Astrocyte (in vitro differentiated cells and primary cell): Measurements from ENCODE around the gene CYB561D1. TPM values are rescaled to one million over a fixed set of nuclear protein-coding genes. Genes with fewer than 3 reads are reported as not detected.

Experiments
- DNase-seq: peaks from one replicate; pipeline ENCODE4 v3.0.0-alpha.2; 2010; ENCODE audit warnings: low read depth
- FAIRE-seq: peaks from 2 replicates; lab custom pipeline; 2011; peaks lifted over from hg19 to GRCh38; lab: Jason Lieb, UNC
- H2AFZ ChIP-seq: 2 replicates; pipeline ENCODE4 v1.6.0; 2012; ENCODE audit warnings: low read depth, low read length, inconsistent platforms
- H3K27ac ChIP-seq: 2 replicates; pipeline ENCODE4 v1.5.1; 2011; ENCODE audit warnings: low read depth, low read length, inconsistent platforms
- H3K27me3 ChIP-seq: 2 replicates; pipeline ENCODE4 v1.6.0; 2011; ENCODE audit warnings: low read length, inconsistent platforms; ENCODE audit not compliant: insufficient read depth
- H3K36me3 ChIP-seq: 2 replicates; pipeline ENCODE4 v1.5.1; 2011; ENCODE audit warnings: low read length, inconsistent platforms; ENCODE audit not compliant: insufficient read depth
- H3K4me1 ChIP-seq: 2 replicates; pipeline ENCODE4 v1.5.1; 2011; ENCODE audit warnings: low read length, inconsistent platforms; ENCODE audit not compliant: insufficient read depth
- H3K4me2 ChIP-seq: 2 replicates; pipeline ENCODE4 v1.6.0; 2012; ENCODE audit warnings: low read length, inconsistent platforms
- H3K4me3 ChIP-seq: 2 replicates; pipeline ENCODE4 v1.5.1; 2011; ENCODE audit warnings: low read depth, mild to moderate bottlenecking, low read length, inconsistent platforms; ENCODE audit not compliant: insufficient read depth
- H3K79me2 ChIP-seq: 2 replicates; pipeline ENCODE4 v1.6.0; 2012; ENCODE audit warnings: mild to moderate bottlenecking, low read length, inconsistent platforms; ENCODE audit not compliant: insufficient read depth
- H3K9ac ChIP-seq: 2 replicates; pipeline ENCODE4 v1.6.0; 2012; ENCODE audit warnings: mild to moderate bottlenecking, low read length, inconsistent platforms
- H3K9me3 ChIP-seq: 2 replicates; pipeline ENCODE4 v1.5.1; 2012; ENCODE audit warnings: low read depth, mild to moderate bottlenecking, low read length, inconsistent platforms; ENCODE audit not compliant: insufficient read depth
- H4K20me1 ChIP-seq: 2 replicates; pipeline ENCODE4 v1.6.0; 2012; ENCODE audit warnings: low read length, inconsistent platforms; ENCODE audit not compliant: insufficient read depth
- H3K27ac Mint-ChIP-seq: one replicate; pipeline ENCODE4 v1.8.0; 2021; ENCODE audit warnings: mild to moderate bottlenecking, mixed read lengths; ENCODE audit not compliant: unreplicated experiment
- H3K27me3 Mint-ChIP-seq: one replicate; pipeline ENCODE4 v1.8.0; 2021; ENCODE audit warnings: low read depth, mixed read lengths; ENCODE audit not compliant: unreplicated experiment
- H3K36me3 Mint-ChIP-seq: one replicate; pipeline ENCODE4 v1.8.0; 2021; ENCODE audit warnings: low read depth, mixed read lengths; ENCODE audit not compliant: unreplicated experiment
- H3K4me1 Mint-ChIP-seq: one replicate; pipeline ENCODE4 v1.8.0; 2021; ENCODE audit warnings: low read depth, mixed read lengths; ENCODE audit not compliant: unreplicated experiment
- H3K4me3 Mint-ChIP-seq: one replicate; pipeline ENCODE4 v1.8.0; 2021; ENCODE audit warnings: mild to moderate bottlenecking, moderate library complexity, mixed read lengths; ENCODE audit not compliant: unreplicated experiment
- H3K9me3 Mint-ChIP-seq: one replicate; pipeline ENCODE4 v1.8.0; 2021; ENCODE audit warnings: mild to moderate bottlenecking, mixed read lengths; ENCODE audit not compliant: unreplicated experiment
- CTCF ChIP-seq: IDR thresholded peaks from 2 replicates; pipeline ENCODE4 v1.5.1; 2011; ENCODE audit warnings: low read depth, mild to moderate bottlenecking, inconsistent platforms, low read length, moderate library complexity; ENCODE audit not compliant: insufficient read depth
- EZH2 ChIP-seq: IDR thresholded peaks from 2 replicates; pipeline ENCODE4 v1.6.1; 2012; ENCODE audit warnings: mild to moderate bottlenecking, low read length, inconsistent platforms; ENCODE audit not compliant: insufficient read depth
- total RNA-seq: library from RNA; stranded (reverse); gene quantifications from 2 replicates; pipeline ENCODE4 v1.2.1, GENCODE V29; 2021

The CYB561D1 gene
- total RNA-seq, 1 donor from 2014 or later = 9.4 TPM

GRCh38 chr1:109483672-109484518, 10.0 kb upstream of the CYB561D1 start, which contains the start of gene ATXN7L2:
Gene ATXN7L2, plus strand, starts transcription at chr1:109483905. Its CDS starts 49 bp downstream, at chr1:109483954.
- DNase-seq (peak; percentile 66), FAIRE-seq (no peak)
- no peaks in the 10 kb centered on the region for H4K20me1 ChIP-seq
- Mint-ChIP-seq H3K27ac (peak within 1 kb of the TSS; percentile 88), H3K4me3 (peak within 1 kb of the TSS; percentile 95), H3K4me1 (peaks cover 12% of the 10 kb centered on the region), H3K9me3 (no peaks in the 10 kb centered on the region), H3K27me3 (peaks cover 16% of the 10 kb centered on the region), H3K36me3 (peaks cover 9% of the 10 kb centered on the region)
- no peaks in the 10 kb centered on the region for H3K9me3 ChIP-seq
- TF ChIP-seq EZH2 = no peak
- no peak for TF ChIP-seq CTCF
- peak within 1 kb of the TSS; percentile 84 for H3K4me3 ChIP-seq
- H3K9ac ChIP-seq = peak within 1 kb of the TSS; percentile 90
- H3K79me2 ChIP-seq = peaks cover 18% of the 10 kb centered on the region
- peaks cover 7% of the 10 kb centered on the region for H3K36me3 ChIP-seq
- peaks cover 6% of the 10 kb centered on the region for H3K4me1 ChIP-seq
- peak within 1 kb of the TSS; percentile 87 for H3K27ac ChIP-seq
- peaks cover 16% of the 10 kb centered on the region for H3K27me3 ChIP-seq
- peak within 1 kb of the TSS; percentile 99 for H3K4me2 ChIP-seq
- H2AFZ ChIP-seq = peak within 1 kb of the TSS; percentile 88

- DNase-seq (no peak), FAIRE-seq (no peak)
- peak overlapping the region; percentile 99 for H3K4me2 ChIP-seq
- Mint-ChIP-seq H3K9me3 (no peaks in the 10 kb centered on the region), H3K36me3 (peaks cover 9% of the 10 kb centered on the region), H3K4me3 (peak overlapping the region; percentile 95), H3K27me3 (peaks cover 15% of the 10 kb centered on the region), H3K27ac (peak overlapping the region; percentile 88), H3K4me1 (peaks cover 12% of the 10 kb centered on the region)
- peak overlapping the region; percentile 90 for H3K9ac ChIP-seq
- H3K79me2 ChIP-seq = peaks cover 18% of the 10 kb centered on the region
- H3K4me3 ChIP-seq = peak overlapping the region; percentile 84
- H3K27me3 ChIP-seq = peaks cover 14% of the 10 kb centered on the region
- H3K36me3 ChIP-seq = peaks cover 7% of the 10 kb centered on the region
- TF ChIP-seq EZH2 (no peak), CTCF (no peak)
- no peaks in the 10 kb centered on the region for H3K9me3 ChIP-seq
- H3K27ac ChIP-seq = peak overlapping the region; percentile 87
- peak overlapping the region; percentile 85 for H2AFZ ChIP-seq
- H4K20me1 ChIP-seq = no peaks in the 10 kb centered on the region
- peaks cover 6% of the 10 kb centered on the region for H3K4me1 ChIP-seq
Observed at GRCh38 chr1:109484519-109484975, 9.3 kb upstream of the CYB561D1 start.

- H3K4me1 Mint-ChIP-seq = peaks cover 12% of the 10 kb centered on the region
- Histone ChIP-seq H3K4me2 (peak overlapping the region; percentile 99), H2AFZ (peak overlapping the region; percentile 85), H3K9me3 (no peaks in the 10 kb centered on the region), H3K4me3 (peak overlapping the region; percentile 84), H3K79me2 (peaks cover 18% of the 10 kb centered on the region), H3K4me1 (peaks cover 6% of the 10 kb centered on the region), H4K20me1 (no peaks in the 10 kb centered on the region), H3K27ac (no peak overlapping the region), H3K9ac (peak overlapping the region; percentile 90), H3K36me3 (peaks cover 7% of the 10 kb centered on the region), H3K27me3 (peaks cover 14% of the 10 kb centered on the region)
- H3K27ac Mint-ChIP-seq = peak overlapping the region; percentile 88
- no peaks in the 10 kb centered on the region for H3K9me3 Mint-ChIP-seq
- no peak for TF ChIP-seq EZH2
- no peak for TF ChIP-seq CTCF
- FAIRE-seq (no peak), DNase-seq (no peak)
- H3K4me3 Mint-ChIP-seq = peak overlapping the region; percentile 95
- H3K36me3 Mint-ChIP-seq = peaks cover 11% of the 10 kb centered on the region
- H3K27me3 Mint-ChIP-seq = peaks cover 10% of the 10 kb centered on the region
Observed at GRCh38 chr1:109485001-109485400, 8.9 kb upstream of the CYB561D1 start.
